ENCODE measurements around the gene ARPC2.

Gene ARPC2

GRCh38 chr2:218293715-218294429 is 76.9 kb downstream of the ARPC2 start:
- H3K9me3 Mint-ChIP-seq (ENCODE audit: low read depth), result no peaks in the 10 kb centered on the region
- H3K36me3 Mint-ChIP-seq, result no peaks in the 10 kb centered on the region
- H3K4me3 Mint-ChIP-seq, result peak overlapping the region; percentile 13
- H3K4me1 Mint-ChIP-seq (ENCODE audit: low read depth), result peaks cover 36% of the 10 kb centered on the region
- H3K27ac Mint-ChIP-seq, result no peak overlapping the region
- no peaks in the 10 kb centered on the region for H3K27me3 Mint-ChIP-seq

GRCh38 chr2:218294430-218295022 is 77.5 kb downstream of the ARPC2 start:
- H3K9me3 Mint-ChIP-seq (ENCODE audit: low read depth), result no peaks in the 10 kb centered on the region
- H3K27me3 Mint-ChIP-seq, result no peaks in the 10 kb centered on the region
- H3K27ac Mint-ChIP-seq, result no peak overlapping the region
- H3K4me1 Mint-ChIP-seq (ENCODE audit: low read depth), result peaks cover 30% of the 10 kb centered on the region
- H3K36me3 Mint-ChIP-seq, result no peaks in the 10 kb centered on the region
- H3K4me3 Mint-ChIP-seq, result no peak overlapping the region

GRCh38 chr2:218295029-218295428 is 78.0 kb downstream of the ARPC2 start:
- Mint-ChIP-seq H3K27ac (no peak overlapping the region), H3K4me1 (ENCODE audit: low read depth) (peaks cover 24% of the 10 kb centered on the region), H3K4me3 (no peak overlapping the region)

GRCh38 chr2:218296200-218296599 is 79.2 kb downstream of the ARPC2 start:
- no peaks in the 10 kb centered on the region for H3K36me3 Mint-ChIP-seq
- H3K4me3 Mint-ChIP-seq, result no peak overlapping the region
- H3K27ac Mint-ChIP-seq, result no peak overlapping the region
- H3K27me3 Mint-ChIP-seq, result no peaks in the 10 kb centered on the region
- H3K9me3 Mint-ChIP-seq (ENCODE audit: low read depth), result no peaks in the 10 kb centered on the region
- peaks cover 15% of the 10 kb centered on the region for H3K4me1 Mint-ChIP-seq (ENCODE audit: low read depth)

More at GRCh38 chr2:218295029-218295428, 78.0 kb downstream of the ARPC2 start:
- no peaks in the 10 kb centered on the region for H3K9me3 Mint-ChIP-seq (ENCODE audit: low read depth)
- H3K36me3 Mint-ChIP-seq, result no peaks in the 10 kb centered on the region
- no peaks in the 10 kb centered on the region for H3K27me3 Mint-ChIP-seq

- Mint-ChIP-seq H3K4me3 (no peak overlapping the region), H3K36me3 (no peaks in the 10 kb centered on the region), H3K27me3 (no peaks in the 10 kb centered on the region), H3K4me1 (ENCODE audit: low read depth) (peaks cover 16% of the 10 kb centered on the region), H3K9me3 (ENCODE audit: low read depth) (no peaks in the 10 kb centered on the region), H3K27ac (no peak overlapping the region)
Observed at GRCh38 chr2:218296847-218297246, 79.9 kb downstream of the ARPC2 start.

- Mint-ChIP-seq H3K27me3 (no peaks in the 10 kb centered on the region), H3K4me3 (no peak overlapping the region), H3K9me3 (ENCODE audit: low read depth) (no peaks in the 10 kb centered on the region), H3K27ac (no peak overlapping the region), H3K36me3 (no peaks in the 10 kb centered on the region), H3K4me1 (ENCODE audit: low read depth) (peaks cover 9% of the 10 kb centered on the region)
Observed at GRCh38 chr2:218298314-218298875, 81.4 kb downstream of the ARPC2 start.

- Mint-ChIP-seq H3K9me3 (ENCODE audit: low read depth) (no peaks in the 10 kb centered on the region), H3K36me3 (no peaks in the 10 kb centered on the region), H3K4me1 (ENCODE audit: low read depth) (peaks cover 5% of the 10 kb centered on the region), H3K27me3 (no peaks in the 10 kb centered on the region), H3K4me3 (no peak overlapping the region), H3K27ac (no peak overlapping the region)
Observed at GRCh38 chr2:218300141-218300540, 83.2 kb downstream of the ARPC2 start.

GRCh38 chr2:218301176-218301819 is 84.3 kb downstream of the ARPC2 start:
- H3K27me3 Mint-ChIP-seq, result no peaks in the 10 kb centered on the region
- no peaks in the 10 kb centered on the region for H3K36me3 Mint-ChIP-seq
- peaks cover 5% of the 10 kb centered on the region for H3K4me1 Mint-ChIP-seq (ENCODE audit: low read depth)
- H3K4me3 Mint-ChIP-seq, result no peak overlapping the region
- no peak overlapping the region for H3K27ac Mint-ChIP-seq
- no peaks in the 10 kb centered on the region for H3K9me3 Mint-ChIP-seq (ENCODE audit: low read depth)

All from activated naive CD8-positive, alpha-beta T cell (primary cell).